HEK293 (cell line): Measurements from ENCODE around the gene NAMPT.

Source experiments
- CTCF ChIA-PET: fragments of 350-600 bp; formaldehyde crosslinking; extraction: SDS; loops from one replicate; lab custom pipeline; 2021; ENCODE audit warnings: antibody characterized with exemption; lab: Yijun Ruan, JAX
- POLR2A ChIA-PET: fragments of 300-600 bp; formaldehyde crosslinking; extraction: SDS; loops from one replicate; lab custom pipeline; 2020; ENCODE audit warnings: antibody characterized with exemption, inconsistent platforms; lab: Yijun Ruan, JAX
- H3K27ac ChIP-seq: fragments of 200-500 bp; sonication (Bioruptor generic); 2 replicates; pipeline ENCODE4 v1.5.1; 2014; ENCODE audit warnings: low read depth, low read length, control low read depth, inconsistent platforms; ENCODE audit errors: extremely low read depth
- H3K36me3 ChIP-seq, 2 experiments: fragments of 200-500 bp in 1 of 2; sonication (Bioruptor generic) in 1 of 2; 1 replicate in 1 of 2; 2 replicates in 1 of 2; pipeline ENCODE4 v1.5.1; 2014 to 2017; ENCODE audit warnings: inconsistent platforms in 2 of 2, low read length in 2 of 2; ENCODE audit not compliant: control insufficient read depth in 2 of 2, insufficient read depth in 1 of 2
- H3K4me1 ChIP-seq: fragments of 200-500 bp; sonication (Bioruptor generic); 2 replicates; pipeline ENCODE4 v1.5.1; 2014; ENCODE audit warnings: mild to moderate bottlenecking, low read length, inconsistent platforms; ENCODE audit not compliant: control insufficient read depth, insufficient read depth
- H3K4me3 ChIP-seq: 2 replicates; pipeline ENCODE4 v1.5.1; 2011; ENCODE audit warnings: low read depth, mild to moderate bottlenecking, control low read depth, low read length, moderate library complexity
- H3K9me3 ChIP-seq: fragments of 200-500 bp; sonication (Bioruptor generic); 2 replicates; pipeline ENCODE4 v1.5.1; 2014; ENCODE audit warnings: low read depth, low read length, inconsistent platforms; ENCODE audit not compliant: control insufficient read depth, insufficient read depth
- EGR2 ChIP-seq: fragments of 450-650 bp; formaldehyde crosslinking; IDR thresholded peaks from 2 replicates; pipeline ENCODE4 v1.5.1; 2016; ENCODE audit warnings: low read depth, missing biosample characterization, missing genetic modification characterization
- KLF16 ChIP-seq: fragments of 450-650 bp; formaldehyde crosslinking; IDR thresholded peaks from 2 replicates; pipeline ENCODE4 v1.5.1; 2017; ENCODE audit warnings: missing biosample characterization, missing genetic modification characterization
- MZF1 ChIP-seq: fragments of 450-650 bp; formaldehyde crosslinking; IDR thresholded peaks from 2 replicates; pipeline ENCODE4 v1.5.1; 2017; ENCODE audit warnings: missing biosample characterization, missing genetic modification characterization, borderline replicate concordance
- PATZ1 ChIP-seq: fragments of 450-650 bp; formaldehyde crosslinking; IDR thresholded peaks from 2 replicates; pipeline ENCODE4 v1.5.1; 2016; ENCODE audit warnings: missing biosample characterization, missing genetic modification characterization
- PRDM6 ChIP-seq: fragments of 450-650 bp; formaldehyde crosslinking; IDR thresholded peaks from 2 replicates; pipeline ENCODE4 v1.5.1; 2017; ENCODE audit warnings: missing biosample characterization, missing genetic modification characterization
- ZFHX2 ChIP-seq: fragments of 450-650 bp; formaldehyde crosslinking; conservative IDR thresholded peaks from 2 replicates; pipeline ENCODE4 v1.5.1; 2016; ENCODE audit warnings: missing biosample characterization, missing genetic modification characterization
- ZNF23 ChIP-seq: fragments of 450-650 bp; formaldehyde crosslinking; IDR thresholded peaks from 2 replicates; pipeline ENCODE4 v1.5.1; 2016; ENCODE audit warnings: missing biosample characterization, missing genetic modification characterization, borderline replicate concordance
- ZNF280C ChIP-seq: fragments of 450-650 bp; formaldehyde crosslinking; IDR thresholded peaks from 2 replicates; pipeline ENCODE4 v1.5.1; 2016; ENCODE audit warnings: missing biosample characterization, missing genetic modification characterization
- ZNF423 ChIP-seq: fragments of 450-650 bp; formaldehyde crosslinking; IDR thresholded peaks from 2 replicates; pipeline ENCODE4 v1.5.1; 2016; ENCODE audit warnings: missing biosample characterization, missing genetic modification characterization
- ZNF785 ChIP-seq: fragments of 450-650 bp; formaldehyde crosslinking; IDR thresholded peaks from 2 replicates; pipeline ENCODE4 v1.5.1; 2016; ENCODE audit warnings: missing biosample characterization, missing genetic modification characterization
- ZSCAN5A ChIP-seq: fragments of 450-650 bp; formaldehyde crosslinking; IDR thresholded peaks from 2 replicates; pipeline ENCODE4 v1.5.1; 2016; ENCODE audit warnings: missing biosample characterization, missing genetic modification characterization

NAMPT gene

DNA sequence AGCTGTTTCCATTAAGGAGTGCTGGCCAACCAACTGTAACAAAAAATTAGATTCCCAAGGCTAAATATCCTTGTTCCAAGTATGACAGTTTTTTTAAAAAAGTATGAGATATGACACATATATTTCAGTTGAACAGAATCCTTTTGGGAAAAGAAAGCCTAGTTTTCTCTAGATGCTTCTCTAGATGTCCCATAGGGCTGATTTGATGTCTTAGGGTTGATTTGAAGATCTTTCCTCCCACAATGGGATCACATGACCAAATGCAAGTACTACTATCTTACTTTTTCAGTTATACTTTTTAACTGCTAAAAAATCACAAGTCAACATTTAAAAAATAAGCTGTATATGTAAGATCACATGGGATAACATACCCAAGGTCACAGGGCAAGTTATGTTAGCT lies 3.7 kb downstream of the NAMPT start:
- no peak overlapping the region for H3K4me3 ChIP-seq
- peaks cover 6 to 8% of the 10 kb centered on the region in 2 experiments; a peak in 2 of 3 replicates for H3K36me3 ChIP-seq
- no peak overlapping the region for H3K27ac ChIP-seq
- TF ChIP-seq ZNF23 (tag by site-specific recombination), result no peak
- TF ChIP-seq PATZ1 (tag by site-specific recombination), result no peak
- no peak for TF ChIP-seq ZNF423 (tag by site-specific recombination)
- no peaks in the 10 kb centered on the region for H3K9me3 ChIP-seq
- peaks cover 5% of the 10 kb centered on the region; the same call in 1 of the 2 replicates for H3K4me1 ChIP-seq
- CTCF ChIA-PET, result interaction anchor here (0.6 kb wide), 1 partner anchor 267 kb away, joined by 3 read pairs; no protein-coding TSS in a partner anchor
- POLR2A ChIA-PET, result no interaction called here

DNA sequence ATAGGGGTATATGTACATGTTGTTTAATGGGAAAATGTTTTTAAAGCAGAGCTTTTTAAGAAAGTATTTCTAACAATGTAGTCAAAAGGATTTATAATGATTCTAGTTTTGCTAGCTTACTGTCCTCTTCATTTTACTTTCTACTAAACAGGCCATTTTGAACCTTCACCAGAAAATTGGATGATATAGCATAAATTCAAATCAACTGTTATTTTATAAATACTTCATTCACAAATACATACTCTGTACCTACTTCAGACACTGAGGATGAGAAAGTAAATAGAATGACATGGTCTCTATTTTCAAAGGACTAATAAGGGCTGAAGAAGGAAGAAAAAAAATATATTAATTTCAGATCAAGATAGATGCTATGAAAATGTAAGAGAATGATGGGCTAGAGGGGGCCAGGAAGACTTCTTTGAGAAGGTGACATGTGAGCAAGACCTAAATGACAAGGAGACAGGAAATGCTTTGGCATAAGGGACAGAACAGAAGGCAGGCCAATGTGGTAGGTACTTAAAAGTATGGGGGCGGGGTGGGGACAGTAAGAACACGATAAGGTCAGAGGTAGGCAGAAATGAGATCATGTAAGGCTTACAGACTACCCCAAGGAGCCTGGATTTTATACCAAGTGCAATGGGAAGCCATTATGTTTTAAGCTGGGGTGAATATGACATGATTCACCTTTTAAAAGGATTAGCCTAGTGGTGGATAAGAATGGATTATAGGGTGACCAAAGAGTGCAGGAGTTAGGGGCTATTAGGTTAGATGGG lies 5.2 kb downstream of the NAMPT start:
- H3K27ac ChIP-seq, result no peak overlapping the region
- ChIA-PET CTCF (interaction anchor here (1.0 to 1.1 kb wide), 2 partner anchors 32 to 103 kb away, joined by 3 read pairs; no protein-coding TSS in a partner anchor), POLR2A (no interaction called here)
- peaks cover 14 to 21% of the 10 kb centered on the region in 2 experiments; a peak in 2 of 3 replicates for H3K36me3 ChIP-seq
- H3K4me1 ChIP-seq, result peaks cover 5% of the 10 kb centered on the region; the same call in 1 of the 2 replicates
- no peak overlapping the region for H3K4me3 ChIP-seq
- H3K9me3 ChIP-seq, result no peaks in the 10 kb centered on the region
- TF ChIP-seq ZFHX2 (tag by site-specific recombination) (peak; percentile 55; the same call in 1 of the 2 replicates), ZNF785 (tag by site-specific recombination) (no peak), EGR2 (tag by site-specific recombination) (peak; percentile 62; the same call in 1 of the 2 replicates), MZF1 (tag by site-specific recombination) (no peak)

GRCh38 chr7:106278695-106279094 lies 6.1 kb downstream of the NAMPT start:
- H3K9me3 ChIP-seq, result no peaks in the 10 kb centered on the region
- CTCF ChIA-PET, result interaction anchor here (1.0 to 1.1 kb wide), 2 partner anchors 32 to 102 kb away, joined by 3 read pairs; no protein-coding TSS in a partner anchor

More at GRCh38 chr7:106278695-106279094, 6.1 kb downstream of the NAMPT start:
- H3K27ac ChIP-seq, result no peak overlapping the region
- H3K4me1 ChIP-seq, result peaks cover 5% of the 10 kb centered on the region; the same call in 1 of the 2 replicates
- POLR2A ChIA-PET, result interaction anchor here (0.6 kb wide), 1 partner anchor 19 kb away, joined by 6 read pairs; no protein-coding TSS in a partner anchor
- peaks cover 22 to 27% of the 10 kb centered on the region in 2 experiments; a peak in 2 of 3 replicates for H3K36me3 ChIP-seq
- no peak for TF ChIP-seq ZNF280C (tag by site-specific recombination)
- TF ChIP-seq PRDM6 (tag by site-specific recombination), result peak; percentile 29; the same call in 1 of the 2 replicates
- TF ChIP-seq ZSCAN5A, result no peak
- no peak for TF ChIP-seq KLF16 (tag by site-specific recombination)
- no peak overlapping the region for H3K4me3 ChIP-seq
